Liver (tissue), 9 donors: ENCODE data around the gene CPNE4. TPM values are rescaled to one million over a fixed set of nuclear protein-coding genes. Genes with fewer than 3 reads are reported as not detected.

Experiments used
- DNase-seq: peaks from one replicate; pipeline ENCODE4 v3.0.0-alpha.2; 2017; ENCODE audit warnings: low spot score
- H3K27ac ChIP-seq, 2 donors: one replicate each; pipeline ENCODE4 v1.7.0; 2013; ENCODE audit warnings: inconsistent platforms in 2 of 2, low read length in 2 of 2, control low read depth in 1 of 2, low read depth in 1 of 2, mild to moderate bottlenecking in 1 of 2
- H3K27me3 ChIP-seq, 4 donors: one replicate each; pipeline versions ENCODE4 v1.6.1 to v1.7.0; 2013; ENCODE audit warnings: low read length in 3 of 4, inconsistent platforms in 1 of 4, mild to moderate bottlenecking in 1 of 4, moderate library complexity in 1 of 4; ENCODE audit not compliant: control insufficient read depth in 4 of 4, insufficient read depth in 4 of 4
- H3K36me3 ChIP-seq, 4 donors: one replicate each; pipeline versions ENCODE4 v1.6.1 to v1.7.0; 2013; ENCODE audit warnings: low read length in 3 of 4, mild to moderate bottlenecking in 3 of 4, low read depth in 1 of 4, moderate library complexity in 1 of 4; ENCODE audit not compliant: control insufficient read depth in 4 of 4, insufficient read depth in 3 of 4
- H3K4me1 ChIP-seq, 4 donors: one replicate each; pipeline versions ENCODE4 v1.6.1 to v1.7.0; 2013; ENCODE audit warnings: low read length in 3 of 4, mild to moderate bottlenecking in 3 of 4, moderate library complexity in 1 of 4; ENCODE audit not compliant: control insufficient read depth in 4 of 4, insufficient read depth in 4 of 4
- H3K4me3 ChIP-seq, 3 donors: one replicate each; pipeline versions ENCODE4 v1.6.1 to v1.7.0; 2013; ENCODE audit warnings: low read length in 3 of 3, control low read depth in 1 of 3, low read depth in 1 of 3, mild to moderate bottlenecking in 1 of 3
- H3K9ac ChIP-seq, 2 donors: one replicate each; pipeline ENCODE4 v1.7.0; 2013; ENCODE audit warnings: low read length in 2 of 2, mild to moderate bottlenecking in 2 of 2, moderate library complexity in 2 of 2, control low read depth in 1 of 2, low read depth in 1 of 2
- H3K9me3 ChIP-seq, 4 donors: one replicate each; pipeline versions ENCODE4 v1.6.1 to v1.7.0; 2013; ENCODE audit warnings: low read length in 3 of 4; ENCODE audit not compliant: control insufficient read depth in 4 of 4
- EGR1 ChIP-seq, 2 donors: IDR thresholded peaks; 2 replicates each; pipeline ENCODE4 v1.6.1; 2016 to 2018; ENCODE audit warnings: antibody characterized with exemption in 2 of 2, low read depth in 2 of 2
- FOXA1 ChIP-seq: IDR thresholded peaks from 2 replicates; pipeline ENCODE4 v1.6.1; 2016; ENCODE audit warnings: antibody characterized with exemption
- FOXA2 ChIP-seq: IDR thresholded peaks from 2 replicates; pipeline ENCODE4 v1.6.1; 2016; ENCODE audit warnings: antibody characterized with exemption
- GABPA ChIP-seq, 2 donors: IDR thresholded peaks in 1 of 2; conservative IDR thresholded peaks in 1 of 2; 2 replicates each; pipeline ENCODE4 v1.6.1; 2016; ENCODE audit warnings: antibody characterized with exemption in 2 of 2, mild to moderate bottlenecking in 1 of 2, moderate library complexity in 1 of 2
- HNF4A ChIP-seq, 2 donors: conservative IDR thresholded peaks; 2 replicates each; pipeline ENCODE4 v1.6.1; 2016; ENCODE audit warnings: antibody characterized with exemption in 2 of 2, mild to moderate bottlenecking in 2 of 2
- HNF4G ChIP-seq: IDR thresholded peaks from 2 replicates; pipeline ENCODE4 v1.6.1; 2016; ENCODE audit warnings: antibody characterized with exemption
- JUND ChIP-seq, 2 donors: IDR thresholded peaks; 2 replicates each; pipeline ENCODE4 v1.6.1; 2016; ENCODE audit warnings: antibody characterized with exemption in 2 of 2
- MAX ChIP-seq: IDR thresholded peaks from 2 replicates; pipeline ENCODE4 v1.6.1; 2016; ENCODE audit warnings: antibody characterized with exemption
- NR2F2 ChIP-seq: IDR thresholded peaks from 2 replicates; pipeline ENCODE4 v1.6.1; 2016; ENCODE audit warnings: antibody characterized with exemption
- RAD21 ChIP-seq, 2 donors: IDR thresholded peaks; 2 replicates each; pipeline ENCODE4 v1.6.1; 2016; ENCODE audit warnings: antibody characterized with exemption in 2 of 2, mild to moderate bottlenecking in 2 of 2
- REST ChIP-seq: IDR thresholded peaks from 2 replicates; pipeline ENCODE4 v1.6.1; 2016; ENCODE audit warnings: antibody characterized with exemption, mild to moderate bottlenecking
- RXRA ChIP-seq, 2 donors: IDR thresholded peaks; 2 replicates each; pipeline ENCODE4 v1.6.1; 2017 to 2018; ENCODE audit warnings: antibody characterized with exemption in 2 of 2, mild to moderate bottlenecking in 1 of 2
- SP1 ChIP-seq: IDR thresholded peaks from 2 replicates; pipeline ENCODE4 v1.6.1; 2018; ENCODE audit warnings: antibody characterized with exemption, mild to moderate bottlenecking
- TAF1 ChIP-seq: conservative IDR thresholded peaks from 2 replicates; pipeline ENCODE4 v1.6.1; 2016; ENCODE audit warnings: antibody characterized with exemption, mild to moderate bottlenecking
- YY1 ChIP-seq: IDR thresholded peaks from 2 replicates; pipeline ENCODE4 v1.6.1; 2016; ENCODE audit warnings: antibody characterized with exemption, mild to moderate bottlenecking
- ZBTB33 ChIP-seq: IDR thresholded peaks from 2 replicates; pipeline ENCODE4 v1.6.1; 2016; ENCODE audit warnings: antibody characterized with exemption
- WGBS: extraction: QIAGEN DNeasy Blood & Tissue Kit; methylation state at CpG from one replicate; pipeline ENCODE4 v1.1.7; 2013; 5-methylcytosine and 5-hydroxymethylcytosine counted together
- polyA plus RNA-seq, 2 donors: library from polyadenylated mRNA; stranded (reverse) in 1 of 2; unstranded in 1 of 2; fragments of 200-250 nt in 1 of 2; fragments of >200 nt in 1 of 2; fragmentation: Nextera tagmentation in 1 of 2; extraction: Ambion mirVana in 1 of 2; gene quantifications; one replicate each; pipeline versions ENCODE4 v1.2.1 to v1.2.3, GENCODE V29; 2013 to 2015
- total RNA-seq, 2 donors: library from RNA; depleted of rRNA; stranded (reverse); fragments of >200 nt; gene quantifications; one replicate each; pipeline ENCODE4 v1.2.3, GENCODE V29; 2014
- donor health status: healthy.
- donor health status: healthy.
- donor health status: healthy.
- donor health status: healthy.
- donor health status: healthy.

The CPNE4 gene
- total and polyA plus RNA-seq, 4 donors, result under 0.01 to 0.03 TPM; not detected in 2

- TF ChIP-seq ZBTB33, result no peak
- TF ChIP-seq EGR1 (IDR thresholded peaks at IDR 0.05; ENCODE audit: low read depth in 2 of 2), result no peak
- TF ChIP-seq YY1, result no peak
- no peak for TF ChIP-seq JUND (IDR thresholded peaks at IDR 0.05)
- TF ChIP-seq SP1, result no peak
- TF ChIP-seq MAX, result no peak
Observed at GRCh38 chr3:132064114-132064513, 29.3 kb upstream of the CPNE4 start (continued).

- Histone ChIP-seq H3K27ac (no peak overlapping the region), H3K27me3 (peaks cover 0 to 3% (median 0%) of the 10 kb centered on the region in 4 donors), H3K4me3 (no peak overlapping the region), H3K36me3 (no peaks in the 10 kb centered on the region), H3K9me3 (no peaks in the 10 kb centered on the region), H3K9ac (no peak overlapping the region), H3K4me1 (no peaks in the 10 kb centered on the region)
- TF ChIP-seq FOXA1 (no peak), TAF1 (no peak), GABPA (IDR thresholded peaks at IDR 0.05 in 1 of 2, conservative IDR thresholded peaks at IDR 0.05 in 1 of 2) (no peak), RAD21 (IDR thresholded peaks at IDR 0.05) (no peak), FOXA2 (no peak), NR2F2 (no peak), SP1 (no peak), RXRA (IDR thresholded peaks at IDR 0.05) (no peak), HNF4G (no peak), JUND (IDR thresholded peaks at IDR 0.05) (no peak), REST (no peak)
- WGBS, result 80% methylated on average over 4 of the region's 4 CpGs
- DNase-seq, result no peak
Observed at GRCh38 chr3:132062535-132062934, 27.7 kb upstream of the CPNE4 start.

- DNase-seq, result no peak
- WGBS, result 77% methylated on average over 1 of the region's 1 CpG
- Histone ChIP-seq H3K9me3 (no peaks in the 10 kb centered on the region), H3K4me3 (no peak overlapping the region), H3K9ac (no peak overlapping the region), H3K27ac (no peak overlapping the region), H3K36me3 (no peaks in the 10 kb centered on the region), H3K4me1 (no peaks in the 10 kb centered on the region), H3K27me3 (peaks cover 0 to 5% (median 0%) of the 10 kb centered on the region in 4 donors)
- TF ChIP-seq MAX (no peak), EGR1 (IDR thresholded peaks at IDR 0.05; ENCODE audit: low read depth in 2 of 2) (no peak), HNF4A (conservative IDR thresholded peaks at IDR 0.05) (no peak), FOXA2 (no peak), TAF1 (no peak)
Observed at GRCh38 chr3:132055872-132056271, 21.1 kb upstream of the CPNE4 start.
